WTC11 (cell line): ENCODE results near the gene RCAN2.
"Not testable (repeated sequence)": the region's sequence is repeated elsewhere in the genome, so short reads cannot be mapped to it uniquely, and the experiment has no call there.

ENCODE experiments used
- ATF2 ChIP-seq: sonication (generic); formaldehyde crosslinking; IDR thresholded peaks from 2 replicates; pipeline ENCODE4 v1.8.1; 2022; ENCODE audit warnings: low read depth, missing genetic modification reagents, borderline replicate concordance
- ATF3 ChIP-seq: sonication (generic); formaldehyde crosslinking; conservative IDR thresholded peaks from 2 replicates; pipeline ENCODE4 v1.8.1; 2022; ENCODE audit warnings: mild to moderate bottlenecking, missing genetic modification reagents
- CREB1 ChIP-seq: sonication (generic); formaldehyde crosslinking; IDR thresholded peaks from 2 replicates; pipeline ENCODE4 v1.8.0; 2023; ENCODE audit warnings: mild to moderate bottlenecking, missing genetic modification reagents
- CTCF ChIP-seq: fragments of 200-600 bp; IDR thresholded peaks from 2 replicates; pipeline ENCODE4 v1.8.0; 2022; ENCODE audit warnings: antibody characterized with exemption
- E2F4 ChIP-seq: sonication (generic); formaldehyde crosslinking; IDR thresholded peaks from 2 replicates; pipeline ENCODE4 v1.8.1; 2022; ENCODE audit warnings: low read depth, mild to moderate bottlenecking, moderate library complexity, missing genetic modification reagents, borderline replicate concordance
- E2F5 ChIP-seq: sonication (generic); formaldehyde crosslinking; IDR thresholded peaks from 2 replicates; pipeline ENCODE4 v1.8.1; 2022; ENCODE audit warnings: mild to moderate bottlenecking, moderate library complexity, missing genetic modification reagents
- JUN ChIP-seq: sonication (generic); formaldehyde crosslinking; IDR thresholded peaks from 2 replicates; pipeline ENCODE4 v1.8.0; 2023; ENCODE audit warnings: mild to moderate bottlenecking, missing genetic modification reagents
- KAT7 ChIP-seq: sonication (generic); formaldehyde crosslinking; IDR thresholded peaks from 2 replicates; pipeline ENCODE4 v1.8.1; 2023; ENCODE audit warnings: missing genetic modification reagents, mild to moderate bottlenecking, borderline replicate concordance
- MXD4 ChIP-seq: fragments of 250-450 bp; sonication (Bioruptor Pico); IDR thresholded peaks from 2 replicates; pipeline ENCODE4 v1.8.0; 2021; ENCODE audit warnings: mild to moderate bottlenecking, moderate library complexity, borderline replicate concordance
- RELA ChIP-seq: sonication (generic); formaldehyde crosslinking; IDR thresholded peaks from 2 replicates; pipeline ENCODE4 v1.8.1; 2022; ENCODE audit warnings: missing genetic modification reagents, mild to moderate bottlenecking, borderline replicate concordance
- ZNF232 ChIP-seq: sonication (generic); formaldehyde crosslinking; IDR thresholded peaks from 2 replicates; pipeline ENCODE4 v1.8.0; 2022; ENCODE audit warnings: mild to moderate bottlenecking, missing genetic modification reagents

GRCh38 chr6:46387728-46388127 is 103.5 kb downstream of the RCAN2 start:
- TF ChIP-seq ZNF232 (CRISPR knock-in tag); CTCF; CREB1; MXD4; ATF2 (CRISPR knock-in tag); JUN; ATF3 (CRISPR knock-in tag); E2F5 (CRISPR knock-in tag); E2F4; RELA (CRISPR knock-in tag); KAT7: not testable (repeated sequence)
